Stimulated activated CD4-positive, alpha-beta T cell treated with anti-CD3 and anti-CD28 coated beads, Interleukin-4, amount 100 ng/mL, for 1 hour (primary cell): ENCODE measurements around the gene TIGD4.
"Not testable (repeated sequence)": the region's sequence is repeated elsewhere in the genome, so short reads cannot be mapped to it uniquely, and the experiment has no call there.

Experiments
- DNase-seq: peaks from one replicate; pipeline ENCODE4 v3.0.0-alpha.2; 2020

Gene TIGD4

DNA sequence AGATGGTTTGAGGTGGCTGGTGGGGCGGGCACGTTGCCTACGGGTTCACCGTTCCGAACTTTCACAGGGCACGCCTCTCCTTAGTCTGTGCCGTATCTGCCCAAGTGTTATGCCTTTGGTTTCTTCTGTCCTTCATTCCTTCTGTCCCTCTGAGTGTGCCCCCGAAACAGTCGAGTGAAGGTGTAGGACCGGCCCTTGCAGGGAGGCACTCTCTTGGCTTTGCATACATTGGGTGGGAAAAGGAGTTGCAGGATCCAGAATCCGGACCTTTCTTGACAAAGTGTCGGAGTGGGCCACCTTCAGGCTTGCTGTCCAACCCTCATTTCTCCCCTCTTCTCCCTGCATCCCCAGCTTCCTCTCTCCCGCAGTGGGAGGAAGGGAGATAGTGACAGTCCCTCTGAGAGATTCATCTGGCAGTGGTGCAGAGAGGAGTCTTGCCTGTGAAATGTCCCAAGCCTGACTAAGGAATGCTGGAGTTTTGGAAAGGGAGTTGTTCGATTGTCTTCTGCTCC, 793 bp upstream of the TIGD4 start:
- DNase-seq = no peak

DNA sequence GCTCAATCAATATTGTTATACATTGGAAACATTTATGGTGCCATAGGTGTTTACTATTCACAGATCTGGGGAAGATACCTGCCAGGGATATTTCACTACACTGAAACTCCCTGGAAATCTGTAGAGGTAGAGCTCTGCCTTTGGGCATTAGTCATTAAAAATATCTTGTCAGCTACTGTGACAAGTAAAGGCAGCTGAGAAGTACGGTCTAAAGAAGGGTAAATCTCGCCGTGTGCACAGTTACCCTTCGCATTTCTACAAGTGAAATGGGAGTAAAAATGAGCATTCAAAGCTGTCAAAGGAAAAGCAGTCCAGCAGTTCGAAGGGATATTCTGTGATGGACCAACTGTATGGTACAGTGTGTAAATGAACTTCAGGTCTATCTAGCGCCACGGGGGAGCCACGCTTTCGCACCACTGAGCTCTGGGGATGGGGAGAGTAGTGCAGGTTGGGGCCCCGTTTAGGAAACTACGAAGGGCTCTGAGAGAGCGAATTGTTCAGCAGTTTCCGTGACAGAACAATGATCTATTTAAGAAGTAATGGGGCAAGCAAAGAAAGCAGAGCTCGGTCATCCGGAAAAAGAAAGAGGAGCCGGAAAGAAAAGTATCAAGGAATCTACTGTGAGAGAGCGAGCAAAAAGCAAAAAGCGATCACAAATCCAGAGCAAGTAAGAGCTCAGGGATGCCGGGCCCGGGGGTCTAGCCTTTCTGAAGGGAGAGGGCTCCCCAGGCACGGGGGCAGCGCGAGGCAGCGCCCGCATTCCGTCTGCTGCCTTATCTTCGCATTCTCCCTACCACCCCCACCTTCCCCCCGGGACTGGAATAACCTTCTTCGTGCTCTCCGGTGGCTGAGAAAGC, 646 bp downstream of the TIGD4 start:
- DNase-seq = peak; percentile 17

- DNase-seq = no peak
These were observed 2.0 kb downstream of the TIGD4 start for GRCh38 chr4:152777488-152777887.

GRCh38 chr4:152776352-152776751, 3.2 kb downstream of the TIGD4 start:
- no peak for DNase-seq

DNA sequence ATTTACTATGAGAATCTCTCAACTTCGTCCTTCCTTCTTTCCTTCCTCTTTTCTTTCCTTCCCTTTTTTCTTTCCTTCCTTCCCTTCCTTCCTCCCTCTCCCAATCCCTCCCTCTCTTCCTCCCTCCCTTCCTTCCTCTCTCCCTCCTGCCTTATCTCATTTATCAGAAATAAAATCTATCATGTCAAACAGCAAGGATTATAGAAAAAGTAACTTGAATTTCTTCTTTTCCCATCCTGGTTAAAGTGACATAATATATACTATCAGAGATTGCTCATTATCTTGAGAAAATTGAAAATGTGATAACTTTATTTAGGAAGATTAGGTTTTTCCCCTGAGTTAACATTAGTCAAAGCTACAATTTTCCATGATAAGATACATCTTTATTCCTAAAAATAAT, 5.6 kb downstream of the TIGD4 start:
- DNase-seq = no peak

DNA sequence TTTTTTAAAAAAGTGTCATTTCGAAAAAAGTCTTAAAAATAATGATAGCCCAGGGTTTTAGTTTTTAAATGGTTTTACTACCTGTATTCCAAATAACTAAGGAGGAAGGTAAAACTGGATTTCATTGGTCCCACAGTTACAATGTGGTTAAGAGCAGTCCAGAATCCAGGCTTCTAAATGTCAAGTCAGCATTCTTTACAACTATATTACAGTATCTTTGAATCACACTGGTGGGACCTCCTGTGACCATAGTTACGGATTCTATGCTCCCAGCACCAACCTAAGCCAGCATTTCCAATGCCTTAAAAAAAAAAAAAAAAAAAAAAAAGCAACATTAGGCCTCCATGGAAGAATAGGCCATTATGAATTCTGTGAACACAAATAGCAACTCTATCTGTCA, 6.2 kb downstream of the TIGD4 start:
- no peak for DNase-seq

DNA sequence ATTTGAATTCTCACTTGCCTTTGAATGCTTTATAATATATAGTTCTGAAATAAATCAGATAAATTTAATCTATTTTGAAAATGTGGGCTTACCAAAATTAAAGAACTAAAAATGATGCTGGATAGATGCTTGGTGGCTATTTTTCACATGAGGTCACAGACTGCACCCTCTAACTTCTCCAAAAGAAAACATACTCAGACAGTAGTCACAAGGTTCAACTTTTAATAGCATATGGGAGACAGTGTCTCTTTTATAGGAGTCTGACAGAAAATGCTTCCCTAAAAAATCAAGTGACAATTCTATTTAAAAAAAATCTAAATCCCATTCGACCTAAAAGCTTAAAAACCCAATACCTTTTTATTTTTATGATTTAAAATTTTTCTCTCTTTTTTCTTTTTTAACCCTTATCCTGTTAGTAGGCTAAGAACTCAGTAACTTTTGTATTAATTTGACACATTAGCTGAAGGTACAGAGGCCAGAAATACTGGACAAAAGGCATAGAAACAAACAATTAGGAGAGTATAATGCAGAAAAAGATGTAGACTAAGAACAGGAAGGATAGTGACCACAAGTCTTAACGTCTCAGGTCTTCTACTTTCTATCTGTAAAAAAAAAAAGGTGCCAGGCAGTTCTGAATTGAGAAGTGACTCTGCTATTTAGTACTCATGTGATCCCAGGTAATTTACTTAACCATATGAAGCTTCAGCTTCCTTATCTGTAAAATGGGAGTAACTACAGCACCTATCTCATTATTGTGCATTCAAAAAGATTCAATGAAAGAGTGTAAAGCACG, 7.6 kb downstream of the TIGD4 start:
- DNase-seq = no peak

- not testable (repeated sequence) for DNase-seq
These were observed 14.3 kb downstream of the TIGD4 start for GRCh38 chr4:152765069-152765737.

GRCh38 chr4:152763796-152764195, 15.7 kb downstream of the TIGD4 start:
- DNase-seq = no peak

- DNase-seq = no peak
These were observed 30.9 kb downstream of the TIGD4 start for GRCh38 chr4:152748619-152749018.

- DNase-seq = no peak
These were observed 32.1 kb downstream of the TIGD4 start for GRCh38 chr4:152747444-152747843.

DNA sequence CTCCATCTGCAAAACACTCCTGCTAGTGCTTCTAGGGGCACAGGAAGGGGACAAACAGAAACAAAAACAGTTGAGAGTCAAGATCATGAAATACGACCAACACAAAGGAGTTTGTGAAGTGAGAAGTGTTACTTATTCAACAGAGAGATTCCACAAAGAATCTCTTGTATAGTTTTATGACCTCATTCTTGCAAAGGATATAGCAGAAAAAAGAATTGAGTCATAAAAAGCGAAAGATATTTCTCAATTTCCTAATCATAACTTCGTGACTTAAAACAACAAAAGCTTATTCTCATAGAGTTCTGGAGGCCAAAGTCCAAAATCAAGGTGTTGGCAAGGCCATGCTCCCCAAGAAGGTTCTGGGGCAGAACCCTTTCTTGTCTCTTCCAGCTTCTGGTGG, 40.7 kb downstream of the TIGD4 start:
- no peak for DNase-seq

DNA sequence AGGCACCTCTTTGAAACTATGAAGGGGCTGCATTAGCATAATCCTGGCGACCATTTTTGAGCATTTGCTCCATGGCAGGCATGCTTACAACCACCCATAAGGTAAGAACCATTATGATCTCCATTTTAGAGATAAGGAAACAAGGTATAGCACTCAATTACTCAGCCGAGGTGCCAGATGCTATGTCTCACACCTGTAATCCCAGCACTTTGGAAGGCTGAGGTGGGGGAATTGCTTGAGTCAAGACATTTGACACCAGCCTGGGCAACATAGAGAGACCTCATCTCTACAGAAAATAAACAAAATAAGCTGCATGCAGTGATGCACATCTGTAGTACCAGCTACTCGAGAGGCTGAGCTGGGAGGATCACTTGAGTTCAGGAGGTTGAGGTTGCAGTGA, 43.6 kb downstream of the TIGD4 start:
- DNase-seq = no peak

- no peak for DNase-seq
These were observed 44.1 kb downstream of the TIGD4 start for GRCh38 chr4:152735396-152735859.

GRCh38 chr4:152734699-152735050, 44.9 kb downstream of the TIGD4 start:
- no peak for DNase-seq

- DNase-seq = no peak
These were observed 45.4 kb downstream of the TIGD4 start for GRCh38 chr4:152734015-152734698.

DNA sequence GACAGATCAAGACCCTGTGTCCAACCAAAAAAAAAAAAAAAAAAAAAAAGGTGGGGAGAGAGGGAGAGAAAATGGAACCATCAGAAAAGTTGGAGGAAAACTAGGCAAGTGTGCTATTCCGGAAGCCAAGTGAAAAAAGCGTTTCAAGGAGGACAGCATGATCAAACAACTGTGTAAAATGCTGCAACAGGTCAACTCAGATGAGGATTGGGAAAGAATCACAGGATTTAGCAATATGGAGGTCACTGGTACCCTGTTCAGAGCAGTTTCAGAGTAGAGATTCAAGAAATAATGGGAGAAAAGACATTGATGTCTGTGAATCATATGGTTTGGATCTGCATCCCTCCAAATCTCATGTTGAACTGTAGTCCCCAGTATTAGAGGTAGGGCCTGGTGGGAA, 47.5 kb downstream of the TIGD4 start:
- no peak for DNase-seq

GRCh38 chr4:152729466-152729865, 50.1 kb downstream of the TIGD4 start:
- no peak for DNase-seq

DNA sequence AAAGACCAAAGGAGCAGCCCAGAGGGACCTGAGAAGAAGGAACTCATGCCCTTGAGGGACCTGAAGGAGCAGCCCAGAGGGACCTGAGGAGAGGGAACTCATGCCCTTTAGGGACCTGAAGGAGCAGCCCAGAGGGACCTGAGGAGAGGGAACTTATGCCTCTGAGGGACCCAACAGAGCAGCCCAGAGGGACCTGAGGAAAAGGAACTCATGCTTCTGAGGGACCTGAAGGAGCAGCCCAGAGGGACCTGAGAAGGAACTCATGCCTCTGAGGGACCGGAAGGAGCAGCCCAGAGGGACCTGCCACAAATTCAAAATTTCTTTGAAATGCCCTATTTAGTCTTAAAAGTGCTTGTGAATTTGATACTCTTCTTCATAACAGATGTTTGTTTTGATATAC, 51.2 kb downstream of the TIGD4 start:
- no peak for DNase-seq

- DNase-seq = no peak
These were observed 51.7 kb downstream of the TIGD4 start for GRCh38 chr4:152727784-152728183.

DNA sequence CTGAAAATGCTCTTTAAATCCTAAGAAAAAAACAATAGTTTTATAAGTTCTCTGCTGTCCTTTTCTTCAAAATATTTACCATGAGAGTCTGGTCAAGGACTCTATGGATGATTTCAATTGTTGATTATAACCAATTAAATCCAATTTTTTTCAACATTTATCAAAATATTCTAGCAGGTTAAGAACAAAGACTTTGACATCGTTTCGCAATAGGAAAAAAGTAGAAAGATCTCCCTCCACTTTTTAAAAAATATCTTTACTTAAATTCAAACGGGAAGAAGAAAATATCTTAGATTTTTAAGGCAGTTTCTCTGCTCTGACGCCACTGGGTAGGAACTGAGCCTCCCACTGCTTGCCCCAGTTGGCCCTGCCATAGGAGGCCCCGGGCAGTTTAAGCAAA, 55.0 kb downstream of the TIGD4 start:
- no peak for DNase-seq

DNA sequence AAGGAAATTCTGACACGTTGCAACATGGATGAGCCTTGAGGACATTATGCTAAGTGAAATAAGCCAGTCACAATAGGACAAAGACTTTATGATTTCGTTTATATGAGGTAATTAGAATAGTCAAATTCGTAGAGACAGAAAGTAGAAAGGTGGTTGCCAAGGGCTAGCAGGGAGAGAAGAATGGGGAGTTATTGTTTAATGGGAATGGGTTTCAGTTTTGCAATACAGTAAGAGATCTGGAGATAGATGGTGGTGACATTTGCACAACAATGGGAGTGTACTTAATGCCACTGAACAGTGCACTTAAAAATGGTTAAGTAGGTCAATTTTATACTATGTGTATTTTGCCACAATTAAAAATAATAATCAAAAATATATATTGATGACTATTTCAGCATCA, 56.3 kb downstream of the TIGD4 start:
- DNase-seq = no peak
